Keratinocyte (primary cell): ENCODE results near the gene CDRT4.

Experiments used
- EZH2 ChIP-seq: IDR thresholded peaks from one replicate; pipeline ENCODE4 v1.6.1; 2012; ENCODE audit warnings: inconsistent platforms, mild to moderate bottlenecking, low read length, moderate library complexity
- TF ChIP-seq, protein P1 (sequence below), 3 experiments: IDR thresholded peaks in 1 of 3; conservative IDR thresholded peaks in 1 of 3; optimal IDR thresholded peaks in 1 of 3; 2 replicates in 2 of 3; 3 replicates in 1 of 3; pipeline versions ENCODE3 to v1.5.1; 2011; ENCODE audit warnings: low read length in 3 of 3, mild to moderate bottlenecking in 3 of 3, moderate library complexity in 2 of 3, control low read depth in 1 of 3, inconsistent platforms in 1 of 3; ENCODE audit not compliant: insufficient read depth in 2 of 3; ENCODE audit errors: extremely low read depth in 1 of 3

DNA sequence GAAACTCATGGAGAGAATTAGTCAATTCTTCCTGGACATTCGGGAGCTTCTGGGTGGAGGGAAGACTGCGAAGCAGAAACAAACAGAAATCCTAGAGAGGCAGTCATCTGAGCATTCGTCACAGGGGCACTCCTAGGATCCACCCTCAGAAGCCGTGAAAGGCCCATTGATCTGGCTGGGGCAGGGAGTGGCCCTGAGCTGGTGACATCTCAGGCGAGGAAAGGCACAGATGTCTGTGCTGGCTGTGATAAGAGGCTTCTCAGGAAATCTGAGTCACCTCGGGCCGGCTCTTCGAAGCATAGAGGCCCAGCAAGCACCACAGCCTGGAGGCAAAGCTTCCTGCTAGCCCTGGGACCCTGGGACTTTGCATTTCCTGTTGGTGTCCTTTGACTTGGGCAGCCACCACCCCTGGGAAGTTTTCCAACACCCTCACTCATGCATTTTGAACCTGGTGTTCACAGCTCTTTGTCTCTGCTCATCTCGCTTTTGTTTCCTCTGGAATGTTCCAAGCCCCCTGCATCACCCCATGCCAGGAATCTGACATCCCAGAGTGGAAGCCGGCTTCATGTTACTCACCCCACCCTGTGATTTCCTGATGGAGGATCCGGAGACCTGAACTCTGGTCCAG is 23.3 kb upstream of the CDRT4 start:
- TF ChIP-seq, protein P1, sequence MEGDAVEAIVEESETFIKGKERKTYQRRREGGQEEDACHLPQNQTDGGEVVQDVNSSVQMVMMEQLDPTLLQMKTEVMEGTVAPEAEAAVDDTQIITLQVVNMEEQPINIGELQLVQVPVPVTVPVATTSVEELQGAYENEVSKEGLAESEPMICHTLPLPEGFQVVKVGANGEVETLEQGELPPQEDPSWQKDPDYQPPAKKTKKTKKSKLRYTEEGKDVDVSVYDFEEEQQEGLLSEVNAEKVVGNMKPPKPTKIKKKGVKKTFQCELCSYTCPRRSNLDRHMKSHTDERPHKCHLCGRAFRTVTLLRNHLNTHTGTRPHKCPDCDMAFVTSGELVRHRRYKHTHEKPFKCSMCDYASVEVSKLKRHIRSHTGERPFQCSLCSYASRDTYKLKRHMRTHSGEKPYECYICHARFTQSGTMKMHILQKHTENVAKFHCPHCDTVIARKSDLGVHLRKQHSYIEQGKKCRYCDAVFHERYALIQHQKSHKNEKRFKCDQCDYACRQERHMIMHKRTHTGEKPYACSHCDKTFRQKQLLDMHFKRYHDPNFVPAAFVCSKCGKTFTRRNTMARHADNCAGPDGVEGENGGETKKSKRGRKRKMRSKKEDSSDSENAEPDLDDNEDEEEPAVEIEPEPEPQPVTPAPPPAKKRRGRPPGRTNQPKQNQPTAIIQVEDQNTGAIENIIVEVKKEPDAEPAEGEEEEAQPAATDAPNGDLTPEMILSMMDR (optimal IDR thresholded peaks at IDR 0.05 in 1 of 3, IDR thresholded peaks at IDR 0.05 in 1 of 3, conservative IDR thresholded peaks at IDR 0.05 in 1 of 3; ENCODE audit: extremely low read depth in 1 of 3, insufficient read depth in 2 of 3, low read length in 3 of 3) = no peak
- no peak for TF ChIP-seq EZH2
